Activated naive CD8-positive, alpha-beta T cell treated with anti-CD3 and anti-CD28 coated beads, Interleukin-2, amount 50 U/mL, for 24 hours (primary cell): Measurements from ENCODE around the gene SMIM20.

Experiments used
- ATAC-seq: fragments of 150-1000 bp; cut with Tn5 transposase; one replicate; pipeline ENCODE4 v1.10.0; 2021
- DNase-seq: peaks from one replicate; pipeline ENCODE4 v3.0.0; 2021
- H3K27ac Mint-ChIP-seq: one replicate; pipeline ENCODE4 v1.8.0; 2021; ENCODE audit warnings: mild to moderate bottlenecking, mixed read lengths
- H3K27me3 Mint-ChIP-seq: one replicate; pipeline ENCODE4 v1.8.0; 2021; ENCODE audit warnings: mixed read lengths
- H3K36me3 Mint-ChIP-seq: one replicate; pipeline ENCODE4 v1.8.0; 2021; ENCODE audit warnings: low read depth, mixed read lengths
- H3K4me1 Mint-ChIP-seq: one replicate; pipeline ENCODE4 v1.8.0; 2021; ENCODE audit warnings: mixed read lengths
- H3K4me3 Mint-ChIP-seq: one replicate; pipeline ENCODE4 v1.8.0; 2021; ENCODE audit warnings: mild to moderate bottlenecking, moderate library complexity, mixed read lengths
- H3K9me3 Mint-ChIP-seq: one replicate; pipeline ENCODE4 v1.8.0; 2021; ENCODE audit warnings: mixed read lengths

SMIM20 gene

DNA sequence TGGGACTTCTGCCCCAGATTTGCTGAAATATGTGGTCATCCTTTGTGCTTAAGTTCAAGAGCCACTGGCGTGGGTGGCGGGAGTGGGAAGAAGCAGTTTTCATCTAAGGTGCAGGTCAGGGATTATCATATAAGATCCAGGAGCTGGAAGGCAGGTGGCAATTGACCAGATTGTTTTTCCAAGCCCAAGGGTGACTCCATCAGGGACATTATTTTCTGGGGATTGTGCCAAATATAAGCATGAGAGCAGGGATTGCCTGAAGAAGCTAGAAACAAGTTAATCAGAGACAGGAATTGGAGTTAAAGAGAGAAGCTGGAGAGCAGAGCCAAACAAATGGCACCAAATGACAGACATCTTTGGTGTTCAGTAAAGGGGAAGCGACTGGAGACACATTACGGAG, 31.8 kb upstream of the SMIM20 start:
- DNase-seq = no peak
- Mint-ChIP-seq H3K9me3 (no peaks in the 10 kb centered on the region), H3K4me3 (no peak overlapping the region), H3K27ac (no peak overlapping the region), H3K4me1 (peaks cover 14% of the 10 kb centered on the region), H3K27me3 (peaks cover 5% of the 10 kb centered on the region), H3K36me3 (no peaks in the 10 kb centered on the region)
- no peak for ATAC-seq

DNA sequence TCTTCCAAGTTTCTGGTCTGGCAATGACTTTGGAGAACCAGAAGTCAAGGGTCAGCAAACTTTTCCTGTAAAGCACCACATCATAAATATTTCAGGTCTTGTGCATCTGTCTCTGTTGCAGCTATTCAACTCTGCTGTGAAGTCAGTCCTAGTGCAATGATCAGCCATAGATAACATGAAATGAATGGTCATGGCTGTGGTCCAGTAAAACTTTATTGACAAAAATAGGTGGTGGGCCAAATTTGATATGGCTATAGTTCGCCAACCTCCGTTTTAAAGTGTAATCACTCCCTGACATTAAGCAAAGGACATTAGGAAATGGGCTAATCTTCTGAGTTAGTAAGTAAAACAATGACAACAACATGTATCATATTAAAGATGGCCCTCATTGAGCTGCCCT, 30.5 kb upstream of the SMIM20 start:
- ATAC-seq (no peak), DNase-seq (no peak)
- H3K9me3 Mint-ChIP-seq = no peaks in the 10 kb centered on the region
- no peaks in the 10 kb centered on the region for H3K36me3 Mint-ChIP-seq
- H3K27ac Mint-ChIP-seq = no peak overlapping the region
- H3K4me1 Mint-ChIP-seq = peaks cover 14% of the 10 kb centered on the region
- H3K4me3 Mint-ChIP-seq = no peak overlapping the region
- H3K27me3 Mint-ChIP-seq = peaks cover 5% of the 10 kb centered on the region

DNA sequence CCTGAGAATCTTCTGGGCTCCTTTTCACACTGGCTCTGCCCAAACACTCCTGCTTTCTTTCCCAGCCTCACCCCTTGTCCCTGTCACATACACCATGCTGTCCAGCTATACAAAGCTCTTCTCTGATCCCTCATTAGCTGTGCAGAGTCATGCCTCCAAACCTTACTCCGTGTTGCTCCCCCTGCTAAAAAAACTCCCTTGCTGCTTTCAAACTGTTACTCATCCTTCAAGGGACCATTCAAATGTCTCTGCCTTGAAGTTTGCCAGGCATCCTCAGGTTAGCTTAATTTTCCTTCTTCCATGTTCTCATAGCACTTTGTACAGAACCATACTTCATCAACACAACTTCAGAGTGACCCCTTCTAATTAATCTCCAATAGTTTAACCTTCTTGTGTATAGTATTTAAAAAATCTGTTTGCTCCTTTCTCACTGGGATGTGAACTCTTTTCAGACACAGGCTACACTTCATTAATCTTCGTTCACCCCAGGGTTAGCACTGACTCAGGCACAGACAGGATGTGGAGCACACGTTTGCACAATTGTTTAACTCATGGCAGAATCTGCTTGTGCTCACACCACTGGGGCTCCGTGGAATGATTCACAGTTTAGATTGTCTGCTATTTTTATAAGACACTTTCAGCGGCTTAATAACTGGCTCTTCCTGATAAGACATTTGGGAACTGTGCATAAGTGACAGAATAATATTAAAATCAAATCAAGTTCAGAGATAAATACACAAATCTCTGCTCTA, 29.8 kb upstream of the SMIM20 start:
- no peak overlapping the region for H3K4me3 Mint-ChIP-seq
- DNase-seq = no peak
- peaks cover 14% of the 10 kb centered on the region for H3K4me1 Mint-ChIP-seq
- no peaks in the 10 kb centered on the region for H3K9me3 Mint-ChIP-seq
- no peak for ATAC-seq
- peaks cover 5% of the 10 kb centered on the region for H3K27me3 Mint-ChIP-seq
- no peaks in the 10 kb centered on the region for H3K36me3 Mint-ChIP-seq
- no peak overlapping the region for H3K27ac Mint-ChIP-seq

DNA sequence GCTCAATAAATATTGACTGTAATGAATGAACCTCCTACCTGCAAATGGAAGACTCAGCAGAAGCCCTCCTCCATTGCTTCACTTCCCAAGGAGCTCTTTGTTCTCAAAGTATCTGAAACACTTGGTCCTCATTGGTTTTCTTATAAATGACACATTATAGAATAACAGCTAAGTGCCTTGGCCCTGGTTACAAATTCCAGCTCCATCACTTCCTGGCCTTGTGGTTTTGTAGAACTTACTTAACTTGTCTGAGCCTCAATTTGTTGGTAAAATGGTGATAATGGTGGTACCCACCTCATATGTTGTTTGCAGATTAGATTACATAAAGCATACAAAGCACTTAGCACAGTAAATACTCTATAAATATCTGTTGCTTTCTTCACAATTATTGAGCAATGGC, 25.2 kb upstream of the SMIM20 start:
- H3K4me3 Mint-ChIP-seq = no peak overlapping the region
- H3K9me3 Mint-ChIP-seq = no peaks in the 10 kb centered on the region
- DNase-seq (no peak), ATAC-seq (no peak)
- H3K4me1 Mint-ChIP-seq = peaks cover 8% of the 10 kb centered on the region
- no peak overlapping the region for H3K27ac Mint-ChIP-seq
- no peaks in the 10 kb centered on the region for H3K27me3 Mint-ChIP-seq
- no peaks in the 10 kb centered on the region for H3K36me3 Mint-ChIP-seq

DNA sequence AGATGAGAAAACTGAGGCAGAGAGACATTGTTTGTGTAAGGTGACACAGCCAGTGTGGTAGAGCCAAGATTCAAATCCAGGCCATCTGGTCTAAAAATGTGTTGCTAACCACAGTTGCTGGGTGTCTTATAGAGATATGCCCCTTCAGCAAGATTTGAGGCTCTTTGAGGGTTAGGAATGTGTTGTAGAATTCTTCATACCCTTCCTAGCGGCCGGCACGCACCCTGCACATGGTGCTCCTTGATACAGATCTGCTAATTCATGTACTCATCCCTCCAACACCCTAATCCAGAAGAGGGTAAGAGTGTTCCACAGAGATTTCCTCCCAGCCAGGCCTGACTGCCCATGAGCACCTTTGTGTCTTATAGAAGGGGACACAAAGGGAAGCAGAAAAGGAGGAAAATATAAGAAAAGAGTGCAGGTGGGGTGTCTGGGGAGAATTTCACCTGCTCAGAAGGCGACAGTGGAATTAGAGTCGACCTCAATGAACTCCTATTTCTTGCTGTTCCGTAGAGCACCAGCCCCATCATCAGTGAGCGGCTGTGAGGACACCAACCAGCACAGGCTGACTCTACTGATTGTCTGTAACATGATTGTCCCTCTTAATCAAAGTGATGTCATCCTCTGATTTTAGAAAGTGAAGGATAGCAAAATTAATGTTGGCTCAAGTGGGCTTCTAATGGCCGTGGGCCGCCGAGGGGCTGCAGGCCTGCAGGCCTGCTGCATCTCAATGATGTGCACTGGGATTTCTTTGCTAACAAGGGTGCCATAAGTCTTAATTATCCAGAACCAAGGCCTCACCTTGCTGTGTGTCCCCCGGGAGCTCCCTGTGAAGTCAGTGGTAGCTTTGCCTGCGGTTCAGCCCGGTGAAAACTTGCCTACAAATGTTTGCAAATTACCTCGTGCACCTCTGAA, 24.2 kb upstream of the SMIM20 start:
- Mint-ChIP-seq H3K4me3 (no peak overlapping the region), H3K36me3 (no peaks in the 10 kb centered on the region), H3K4me1 (peaks cover 2% of the 10 kb centered on the region), H3K27ac (no peak overlapping the region), H3K27me3 (no peaks in the 10 kb centered on the region), H3K9me3 (no peaks in the 10 kb centered on the region)
- ATAC-seq (no peak), DNase-seq (no peak)

DNA sequence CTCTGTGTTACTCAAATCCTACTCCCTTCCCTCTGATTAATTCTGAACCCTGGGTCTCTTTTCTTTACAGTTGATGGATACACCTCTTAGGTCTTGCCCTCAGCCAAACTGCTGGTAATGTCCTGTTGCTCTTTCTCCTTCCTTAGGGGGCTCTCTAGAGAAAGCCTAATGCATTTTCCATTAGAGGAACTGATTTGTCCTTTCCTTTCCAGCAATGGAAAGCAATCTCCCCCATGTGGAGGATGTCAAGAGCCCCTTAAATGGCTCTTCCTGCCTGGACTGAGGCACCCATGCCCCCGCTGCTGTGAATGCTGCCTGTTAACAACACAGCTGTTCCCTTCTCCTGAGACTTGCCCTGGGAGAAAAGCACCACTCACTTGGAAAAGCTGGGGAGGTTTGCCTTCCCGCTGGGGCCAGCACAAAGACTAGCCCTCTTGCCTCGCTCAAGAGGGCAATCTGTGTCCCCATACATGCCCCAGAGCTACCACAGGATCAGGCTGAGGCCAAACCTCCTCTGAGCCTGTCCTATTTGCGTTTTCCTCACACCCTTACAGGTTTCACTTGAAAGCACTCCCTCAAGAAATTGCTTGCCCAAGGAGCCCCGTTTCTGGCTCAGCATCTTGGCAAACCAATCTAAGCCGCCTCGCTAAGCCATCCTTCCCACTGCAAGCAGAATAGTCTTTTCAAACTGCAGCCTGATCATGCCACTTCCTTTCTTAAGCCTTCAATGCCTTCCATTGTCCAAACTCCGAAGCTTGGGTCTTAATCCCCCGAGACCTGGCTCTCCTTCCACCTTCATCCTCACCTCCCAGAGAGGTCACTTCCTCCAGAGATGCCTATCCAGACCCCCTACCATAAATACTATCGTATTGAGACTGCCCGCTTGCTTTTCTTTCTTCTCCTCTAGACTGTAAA, 23.2 kb upstream of the SMIM20 start:
- no peaks in the 10 kb centered on the region for H3K27me3 Mint-ChIP-seq
- ATAC-seq (no peak), DNase-seq (no peak)
- no peak overlapping the region for H3K27ac Mint-ChIP-seq
- no peak overlapping the region for H3K4me3 Mint-ChIP-seq
- H3K4me1 Mint-ChIP-seq = no peaks in the 10 kb centered on the region
- no peaks in the 10 kb centered on the region for H3K36me3 Mint-ChIP-seq
- H3K9me3 Mint-ChIP-seq = no peaks in the 10 kb centered on the region

DNA sequence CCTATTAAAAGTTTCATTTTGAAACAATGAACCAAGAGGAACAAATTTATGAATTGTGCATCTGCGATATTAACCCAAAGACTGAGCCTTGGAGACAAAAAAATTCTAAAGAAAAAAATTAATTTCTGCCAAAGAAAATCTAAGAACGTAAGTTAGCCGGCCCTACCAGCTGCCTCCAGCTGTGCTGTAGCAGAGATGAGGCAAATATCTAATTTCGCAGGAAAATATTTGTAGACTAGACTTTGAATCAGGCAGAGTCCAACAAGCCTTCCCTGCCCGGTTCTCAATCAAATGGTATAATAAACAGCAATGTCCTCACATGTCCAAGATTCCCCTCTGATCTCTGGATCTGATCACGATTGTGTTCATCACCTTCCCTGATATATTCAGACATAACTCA, 21.2 kb upstream of the SMIM20 start:
- Mint-ChIP-seq H3K27ac (no peak overlapping the region), H3K27me3 (no peaks in the 10 kb centered on the region), H3K9me3 (no peaks in the 10 kb centered on the region), H3K36me3 (no peaks in the 10 kb centered on the region), H3K4me1 (no peaks in the 10 kb centered on the region), H3K4me3 (no peak overlapping the region)
- ATAC-seq (no peak), DNase-seq (no peak)

DNA sequence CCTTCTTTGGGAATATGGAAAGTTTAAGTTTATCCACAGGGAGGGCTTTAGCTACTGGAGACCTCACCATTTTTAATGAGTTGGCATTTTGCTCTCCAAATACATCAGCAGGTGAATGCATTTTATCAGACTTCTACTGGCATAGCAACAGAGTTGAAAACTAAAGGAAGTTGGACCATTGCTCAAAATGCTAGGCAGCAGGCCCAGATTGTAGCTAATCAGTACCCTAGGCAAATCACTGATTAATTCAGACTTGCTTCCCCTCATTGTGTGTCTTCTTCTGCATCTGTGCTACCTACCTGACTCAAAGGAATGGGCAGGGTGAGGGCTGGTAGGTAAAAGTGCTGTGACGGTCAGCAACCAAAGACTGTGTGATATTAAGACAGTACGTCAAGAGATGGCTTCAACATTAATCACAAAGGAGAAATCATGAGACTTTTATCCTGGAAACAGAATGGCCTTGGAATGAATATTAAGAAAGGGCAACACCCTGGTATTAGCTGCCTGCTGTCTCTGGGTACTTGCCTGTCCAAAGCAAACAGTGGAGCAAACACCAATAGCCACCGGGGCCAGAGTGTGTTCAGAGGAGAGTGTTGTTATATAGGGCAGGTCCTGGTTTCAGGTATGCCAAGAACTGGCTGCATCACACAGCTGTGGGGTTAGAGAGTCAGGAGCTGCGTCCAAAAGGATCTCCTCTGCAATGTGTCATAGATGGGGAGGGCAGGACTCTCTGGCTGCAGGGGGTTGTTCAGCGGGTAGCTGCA, 17.1 kb upstream of the SMIM20 start:
- no peaks in the 10 kb centered on the region for H3K36me3 Mint-ChIP-seq
- no peaks in the 10 kb centered on the region for H3K9me3 Mint-ChIP-seq
- DNase-seq (no peak), ATAC-seq (no peak)
- no peak overlapping the region for H3K27ac Mint-ChIP-seq
- peaks cover 8% of the 10 kb centered on the region for H3K4me1 Mint-ChIP-seq
- H3K4me3 Mint-ChIP-seq = no peak overlapping the region
- no peaks in the 10 kb centered on the region for H3K27me3 Mint-ChIP-seq

DNA sequence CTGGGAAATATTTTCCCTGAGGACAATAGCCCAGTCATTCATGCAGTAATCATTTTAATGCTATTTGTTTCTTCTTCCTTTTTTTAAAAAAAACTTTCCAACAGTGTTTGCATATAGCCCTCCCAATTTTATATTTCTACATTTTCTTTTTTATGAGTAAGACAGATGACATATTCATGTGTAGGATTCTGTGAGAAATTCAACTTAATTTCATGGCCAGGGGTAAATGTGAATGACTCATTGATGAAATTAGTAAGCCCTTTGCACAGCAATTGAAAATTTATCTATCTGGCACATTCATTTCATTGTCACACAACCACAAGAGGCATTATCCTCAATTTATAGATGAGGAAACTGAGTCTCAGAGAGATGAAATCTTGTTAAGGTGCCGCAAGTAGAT, 13.7 kb upstream of the SMIM20 start:
- no peaks in the 10 kb centered on the region for H3K9me3 Mint-ChIP-seq
- H3K4me1 Mint-ChIP-seq = peaks cover 15% of the 10 kb centered on the region
- no peak overlapping the region for H3K4me3 Mint-ChIP-seq
- H3K27ac Mint-ChIP-seq = no peak overlapping the region
- DNase-seq = no peak
- no peaks in the 10 kb centered on the region for H3K36me3 Mint-ChIP-seq
- peak; percentile 51 for ATAC-seq
- H3K27me3 Mint-ChIP-seq = peaks cover 2% of the 10 kb centered on the region

DNA sequence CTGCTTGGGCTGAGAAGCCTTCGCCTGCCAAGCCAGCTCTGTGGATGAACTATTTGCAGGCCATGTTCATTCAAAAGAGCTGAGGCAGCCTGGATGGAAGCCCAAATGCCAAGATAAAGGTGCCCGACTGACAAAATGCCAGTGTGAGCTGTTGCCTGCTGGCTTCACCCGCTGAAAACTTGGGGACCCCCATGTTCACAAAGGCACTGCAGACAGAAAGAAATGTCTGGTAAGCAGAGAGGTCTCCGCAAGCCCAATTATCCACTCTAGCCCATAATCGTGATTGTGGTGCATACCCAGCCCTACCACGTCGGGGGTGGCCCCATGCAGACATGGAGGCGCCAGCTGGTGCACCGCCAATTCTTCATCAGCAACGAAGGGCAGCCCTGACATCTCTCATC, 13.0 kb upstream of the SMIM20 start:
- Mint-ChIP-seq H3K27me3 (peaks cover 2% of the 10 kb centered on the region), H3K9me3 (no peaks in the 10 kb centered on the region), H3K4me3 (no peak overlapping the region), H3K27ac (no peak overlapping the region), H3K36me3 (no peaks in the 10 kb centered on the region), H3K4me1 (peaks cover 15% of the 10 kb centered on the region)
- ATAC-seq = no peak
- DNase-seq = no peak

DNA sequence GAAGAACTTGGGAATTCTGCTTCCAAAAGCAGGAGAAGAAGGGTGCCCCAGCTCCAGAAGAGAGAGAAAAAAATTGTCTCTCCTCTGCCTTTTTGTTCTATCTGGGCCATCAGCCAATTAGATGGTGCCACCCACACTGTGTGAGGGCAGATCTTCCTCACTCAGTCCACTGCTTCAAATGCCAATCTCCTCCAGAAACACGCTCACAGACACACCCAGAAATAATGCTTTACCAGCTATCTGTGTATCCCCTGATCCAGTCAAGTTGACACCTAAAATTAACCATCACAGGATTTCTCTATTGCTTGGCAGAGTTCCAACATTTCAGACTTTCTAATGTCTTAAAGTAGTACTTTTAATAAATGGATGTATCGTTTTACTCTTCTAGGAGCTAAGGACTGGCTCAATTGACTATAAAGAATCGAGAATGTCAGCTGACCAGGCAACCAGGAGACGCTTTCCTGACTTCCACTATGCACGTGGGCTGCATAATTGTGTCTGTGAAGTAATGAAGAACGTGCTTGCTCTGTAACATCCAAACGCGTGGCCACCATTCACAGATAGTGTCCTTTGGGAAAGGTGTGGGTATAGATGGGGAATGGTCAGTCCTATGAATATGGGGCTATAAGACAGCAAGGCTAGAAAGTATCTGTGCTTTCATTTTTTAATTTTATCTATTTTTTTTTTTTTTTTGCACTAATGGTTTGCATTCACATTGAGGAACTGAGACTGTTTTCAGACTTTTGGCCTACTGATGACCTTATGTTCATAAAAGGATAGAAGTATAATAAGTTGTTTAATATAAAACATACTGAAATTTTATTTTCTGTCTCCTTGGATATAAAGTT, 9.9 kb upstream of the SMIM20 start:
- H3K4me1 Mint-ChIP-seq = peaks cover 15% of the 10 kb centered on the region
- no peaks in the 10 kb centered on the region for H3K36me3 Mint-ChIP-seq
- no peak overlapping the region for H3K27ac Mint-ChIP-seq
- DNase-seq (no peak), ATAC-seq (no peak)
- no peaks in the 10 kb centered on the region for H3K9me3 Mint-ChIP-seq
- H3K4me3 Mint-ChIP-seq = no peak overlapping the region
- H3K27me3 Mint-ChIP-seq = peaks cover 2% of the 10 kb centered on the region

DNA sequence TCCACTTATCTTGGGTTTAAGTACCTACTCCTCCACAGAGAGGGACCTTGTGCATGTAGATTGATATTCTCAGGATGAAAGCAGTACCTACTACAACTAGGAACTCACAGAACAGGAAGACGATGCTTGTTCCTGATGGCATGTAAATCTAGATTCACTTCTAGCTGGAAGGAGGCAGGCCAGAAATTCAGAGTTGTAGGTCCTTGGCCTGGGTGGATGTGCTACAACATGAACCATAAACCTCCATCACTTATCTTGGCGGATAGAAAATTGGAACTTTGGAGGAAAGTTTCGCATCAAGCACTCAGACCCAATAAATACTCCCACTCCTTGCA, 9.3 kb upstream of the SMIM20 start:
- Mint-ChIP-seq H3K27me3 (peaks cover 2% of the 10 kb centered on the region), H3K9me3 (no peaks in the 10 kb centered on the region), H3K4me3 (no peak overlapping the region), H3K4me1 (peaks cover 15% of the 10 kb centered on the region), H3K36me3 (no peaks in the 10 kb centered on the region), H3K27ac (no peak overlapping the region)
- DNase-seq (no peak), ATAC-seq (no peak)

DNA sequence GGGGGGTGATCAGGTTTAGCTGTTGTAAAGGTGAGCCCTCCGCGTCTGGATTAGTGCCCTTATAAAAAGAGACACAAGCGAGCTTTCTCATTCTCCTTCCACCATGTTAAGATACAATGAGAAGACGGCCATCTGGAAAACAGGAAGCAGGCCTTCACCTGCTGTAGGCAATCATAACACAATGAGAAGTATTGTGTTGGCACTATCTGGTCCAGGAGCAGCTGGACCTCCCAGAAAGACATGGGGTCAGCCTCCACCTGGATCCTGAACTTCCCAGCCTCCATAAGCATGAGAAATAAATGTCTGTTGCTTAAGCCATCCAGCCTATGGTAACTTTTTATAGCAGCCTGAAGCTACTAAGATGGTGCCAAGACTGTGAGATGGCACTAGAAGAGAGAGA, 8.6 kb upstream of the SMIM20 start:
- Mint-ChIP-seq H3K27me3 (peaks cover 2% of the 10 kb centered on the region), H3K36me3 (no peaks in the 10 kb centered on the region), H3K4me1 (peaks cover 9% of the 10 kb centered on the region), H3K27ac (peak overlapping the region; percentile 29), H3K9me3 (no peaks in the 10 kb centered on the region), H3K4me3 (no peak overlapping the region)
- no peak for ATAC-seq
- DNase-seq = no peak
